ENCODE measurements around the gene SPOPL.

The SPOPL gene

DNA sequence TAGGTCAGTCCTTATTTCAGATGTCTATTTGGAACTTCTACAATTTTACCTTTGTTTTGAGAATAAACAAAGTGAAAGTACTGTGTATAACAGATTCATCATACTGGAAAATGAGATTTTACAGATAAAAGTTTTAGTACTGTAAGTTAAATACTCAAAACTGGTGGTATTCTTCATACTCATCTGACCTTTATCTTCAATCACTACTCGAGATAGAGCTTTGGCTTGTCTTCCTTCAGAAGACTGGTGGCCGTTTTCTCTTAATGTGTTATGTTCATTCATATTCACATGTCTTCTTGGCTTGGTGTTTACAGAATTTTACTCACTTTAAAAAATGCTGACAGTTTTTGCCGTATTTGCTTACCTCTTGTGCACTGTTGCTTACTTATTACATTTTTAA, 2.1 kb downstream of the SPOPL start:
- TF ChIP-seq GATA3 (IDR thresholded peaks at IDR 0.05; ENCODE audit: low read depth, low read length) = no peak
- no peak for TF ChIP-seq GATA2 (IDR thresholded peaks at IDR 0.05; ENCODE audit: low read depth, low read length)

GRCh38 chr2:138504092-138504491, 2.5 kb downstream of the SPOPL start:
- TF ChIP-seq GATA2 (IDR thresholded peaks at IDR 0.05; ENCODE audit: low read depth, low read length) = no peak

- TF ChIP-seq GATA2 (IDR thresholded peaks at IDR 0.05; ENCODE audit: low read depth, low read length) = no peak
- no peak for TF ChIP-seq GATA3 (IDR thresholded peaks at IDR 0.05; ENCODE audit: low read depth, low read length)
These were observed 3.1 kb downstream of the SPOPL start for GRCh38 chr2:138504546-138505235.

DNA sequence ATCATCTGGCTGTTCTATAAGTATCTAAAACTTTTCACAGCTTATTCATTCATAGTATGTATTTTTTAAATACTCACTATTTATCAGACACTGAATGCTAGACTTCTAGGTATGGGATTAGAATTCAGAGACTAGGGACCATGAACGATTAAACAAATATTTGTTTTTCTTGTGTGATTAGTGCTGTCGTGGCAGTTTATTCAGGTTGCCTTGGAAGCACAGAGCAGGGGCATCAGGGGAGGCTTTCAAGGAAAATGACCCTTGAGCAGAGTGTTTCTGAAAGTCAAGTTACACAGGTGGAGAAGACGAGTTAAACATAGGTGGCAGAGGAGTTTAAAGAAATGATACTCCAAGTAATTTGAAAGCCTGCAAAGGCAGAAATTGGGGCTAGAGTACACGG, 5.7 kb downstream of the SPOPL start:
- no peak for TF ChIP-seq GATA3 (IDR thresholded peaks at IDR 0.05; ENCODE audit: low read depth, low read length)
- TF ChIP-seq GATA2 (IDR thresholded peaks at IDR 0.05; ENCODE audit: low read depth, low read length) = no peak

DNA sequence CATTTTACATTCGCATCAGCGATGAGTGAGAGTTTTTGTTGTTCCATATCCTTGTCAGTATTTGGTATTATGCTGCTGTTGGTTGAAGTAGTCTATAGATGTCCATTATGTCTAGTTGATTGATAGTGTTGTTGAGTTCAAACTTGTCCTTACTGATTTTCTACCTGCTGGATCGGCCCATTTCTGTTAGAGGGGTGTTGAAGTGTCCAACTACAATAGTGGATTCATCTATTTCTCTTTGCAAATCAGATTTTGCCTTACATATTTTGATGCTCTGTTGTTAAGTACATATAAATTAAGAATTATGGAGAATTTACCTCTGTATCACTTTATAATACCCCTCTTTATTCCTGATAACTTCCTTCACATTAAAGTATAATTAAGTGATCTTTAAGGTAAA, 8.7 kb downstream of the SPOPL start:
- TF ChIP-seq GATA2 (IDR thresholded peaks at IDR 0.05; ENCODE audit: low read depth, low read length) (no peak), GATA3 (IDR thresholded peaks at IDR 0.05; ENCODE audit: low read depth, low read length) (no peak)

GRCh38 chr2:138512672-138513071, 11.1 kb downstream of the SPOPL start:
- TF ChIP-seq GATA3 (IDR thresholded peaks at IDR 0.05; ENCODE audit: low read depth, low read length) = no peak
- no peak for TF ChIP-seq GATA2 (IDR thresholded peaks at IDR 0.05; ENCODE audit: low read depth, low read length)

DNA sequence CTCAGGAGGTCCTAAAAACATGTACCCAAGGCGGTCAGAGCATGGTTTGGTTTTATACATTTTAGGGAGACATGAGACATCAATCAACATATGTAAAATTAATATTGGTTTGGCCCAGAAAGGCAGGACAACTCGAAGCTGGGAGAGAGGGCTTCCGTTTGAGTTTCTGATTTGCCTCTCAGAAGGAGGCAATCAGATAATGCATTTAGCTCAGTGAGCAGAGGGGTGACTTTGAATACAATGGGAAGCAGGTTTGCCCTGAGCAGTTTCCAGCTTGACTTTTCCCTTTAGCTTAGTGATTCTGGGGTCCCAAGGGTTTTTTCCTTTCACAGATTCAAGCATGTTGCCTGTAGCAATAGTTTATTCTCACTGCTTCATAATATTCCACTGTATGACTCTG, 12.6 kb downstream of the SPOPL start:
- TF ChIP-seq GATA2 (IDR thresholded peaks at IDR 0.05; ENCODE audit: low read depth, low read length) (no peak), GATA3 (IDR thresholded peaks at IDR 0.05; ENCODE audit: low read depth, low read length) (no peak)

- no peak for TF ChIP-seq GATA2 (IDR thresholded peaks at IDR 0.05; ENCODE audit: low read depth, low read length)
- no peak for TF ChIP-seq GATA3 (IDR thresholded peaks at IDR 0.05; ENCODE audit: low read depth, low read length)
These were observed 13.5 kb downstream of the SPOPL start for GRCh38 chr2:138515092-138515491.

DNA sequence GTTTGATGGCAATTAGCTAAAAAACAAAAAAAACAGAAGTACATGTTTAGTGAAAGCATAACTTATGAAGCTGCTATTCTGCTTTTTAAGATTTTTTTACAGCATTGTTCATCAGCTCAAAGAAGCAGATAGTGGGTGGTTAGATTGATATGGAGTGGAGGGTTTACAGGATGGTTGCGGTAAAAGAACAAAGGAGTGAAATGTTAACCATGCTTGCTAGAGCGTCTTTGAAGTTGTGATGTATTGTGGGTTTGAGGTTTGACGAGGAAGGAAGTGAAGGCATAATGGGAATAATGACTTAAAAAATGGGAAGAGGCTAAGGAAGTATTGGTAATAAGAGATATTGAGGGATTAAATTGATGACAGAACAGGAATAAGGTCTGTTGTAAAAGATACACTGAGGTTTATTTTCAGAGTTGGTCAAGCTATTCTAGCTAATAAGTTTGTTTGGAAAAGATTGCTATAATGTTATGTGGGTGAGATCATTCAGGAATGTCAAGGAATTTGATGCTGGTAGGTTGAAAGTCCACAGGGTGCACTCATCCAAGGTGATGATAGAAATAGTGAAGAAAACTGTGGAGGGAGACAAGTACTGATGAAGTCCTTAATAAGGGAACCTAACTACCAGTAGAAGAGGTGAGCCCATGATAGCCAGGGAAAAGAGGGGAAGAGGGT, 14.6 kb downstream of the SPOPL start:
- TF ChIP-seq GATA2 (IDR thresholded peaks at IDR 0.05; ENCODE audit: low read depth, low read length) = no peak
- TF ChIP-seq GATA3 (IDR thresholded peaks at IDR 0.05; ENCODE audit: low read depth, low read length) = no peak

- TF ChIP-seq GATA2 (IDR thresholded peaks at IDR 0.05; ENCODE audit: low read depth, low read length) (no peak), GATA3 (IDR thresholded peaks at IDR 0.05; ENCODE audit: low read depth, low read length) (no peak)
These were observed 17.3 kb downstream of the SPOPL start for GRCh38 chr2:138518860-138519259.

DNA sequence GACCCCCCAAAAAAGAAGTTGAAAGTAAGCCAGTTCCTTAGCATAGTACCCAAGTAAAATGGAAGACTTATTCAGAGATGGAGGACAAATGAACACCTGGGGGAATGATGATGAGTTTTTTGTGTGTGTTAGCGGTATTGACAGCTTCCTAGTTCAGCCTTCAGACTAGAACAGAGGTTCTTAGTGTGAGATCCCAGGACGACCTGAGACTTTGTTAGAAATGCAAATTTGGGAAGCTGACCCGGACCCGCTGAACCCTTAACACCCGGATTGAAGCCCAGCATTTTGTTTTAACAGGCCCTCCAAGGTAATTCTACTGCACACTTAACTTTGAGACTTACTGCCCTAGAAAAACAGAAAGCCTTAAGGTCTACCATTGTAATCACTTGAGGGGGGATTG, 20.3 kb downstream of the SPOPL start:
- TF ChIP-seq GATA3 (IDR thresholded peaks at IDR 0.05; ENCODE audit: low read depth, low read length) = no peak
- TF ChIP-seq GATA2 (IDR thresholded peaks at IDR 0.05; ENCODE audit: low read depth, low read length) = no peak

DNA sequence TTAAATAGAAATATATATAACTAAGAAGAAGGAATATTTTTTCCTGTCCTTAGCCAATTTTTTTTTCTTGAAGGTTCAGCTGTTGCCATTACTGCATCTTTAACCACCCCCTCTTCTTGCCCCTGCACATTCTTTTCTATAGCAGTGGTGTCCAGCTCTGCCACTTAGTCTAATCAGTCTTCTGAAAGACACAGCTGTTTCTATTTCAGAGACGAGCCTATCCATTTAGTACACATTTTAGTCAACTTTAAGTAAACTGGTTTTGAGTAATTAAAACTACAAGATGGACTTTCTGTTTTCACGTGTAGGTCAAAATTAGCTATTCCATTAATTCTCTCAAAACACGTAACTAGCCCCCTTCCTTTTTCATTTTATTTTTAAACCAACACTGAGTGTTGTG, 21.0 kb downstream of the SPOPL start:
- no peak for TF ChIP-seq GATA2 (IDR thresholded peaks at IDR 0.05; ENCODE audit: low read depth, low read length)
- TF ChIP-seq GATA3 (IDR thresholded peaks at IDR 0.05; ENCODE audit: low read depth, low read length) = no peak

GRCh38 chr2:138531913-138532312, 30.3 kb downstream of the SPOPL start:
- TF ChIP-seq GATA3 (IDR thresholded peaks at IDR 0.05; ENCODE audit: low read depth, low read length) (no peak), GATA2 (IDR thresholded peaks at IDR 0.05; ENCODE audit: low read depth, low read length) (no peak)

GRCh38 chr2:138534791-138535190, 33.2 kb downstream of the SPOPL start:
- TF ChIP-seq GATA2 (IDR thresholded peaks at IDR 0.05; ENCODE audit: low read depth, low read length) (no peak), GATA3 (IDR thresholded peaks at IDR 0.05; ENCODE audit: low read depth, low read length) (no peak)

DNA sequence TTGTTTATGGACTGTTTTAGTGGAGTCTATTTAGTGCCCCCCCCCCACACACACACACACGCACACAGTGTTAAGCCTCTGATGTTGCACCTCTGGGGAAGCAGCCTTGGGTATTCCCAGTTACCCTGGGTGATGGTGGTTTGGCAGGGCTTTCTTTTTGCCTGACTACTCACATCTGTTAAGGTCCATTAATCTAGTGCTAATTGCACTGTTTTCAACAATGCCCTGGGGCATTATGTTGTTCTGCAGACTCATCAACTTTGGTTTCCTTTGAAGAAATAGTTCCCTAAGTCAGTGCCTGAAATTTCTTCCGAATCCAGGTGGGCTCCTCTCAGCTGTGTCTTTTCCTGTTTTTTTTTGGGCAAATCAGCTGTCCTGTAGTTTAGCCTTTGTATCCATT, 34.7 kb downstream of the SPOPL start:
- no peak for TF ChIP-seq GATA3 (IDR thresholded peaks at IDR 0.05; ENCODE audit: low read depth, low read length)
- TF ChIP-seq GATA2 (IDR thresholded peaks at IDR 0.05; ENCODE audit: low read depth, low read length) = no peak

Data from SH-SY5Y (cell line).